K562 (cell line): ENCODE measurements around the gene SPTY2D1. TPM values are rescaled to one million over a fixed set of nuclear protein-coding genes. Genes with fewer than 3 reads are reported as not detected.

Source experiments
- CREB1 ChIP-seq, 2 experiments: sonication (generic) in 1 of 2; formaldehyde crosslinking in 1 of 2; IDR thresholded peaks; 2 replicates each; pipeline versions ENCODE4 v1.6.1 to v1.8.0; 2012 to 2022; ENCODE audit warnings: inconsistent platforms in 1 of 2, mild to moderate bottlenecking in 1 of 2, missing genetic modification reagents in 1 of 2, moderate library complexity in 1 of 2
- EHMT2 ChIP-seq: fragments of 450-650 bp; IDR thresholded peaks from 2 replicates; pipeline ENCODE4 v1.6.1; 2018; ENCODE audit warnings: antibody characterized with exemption
- HLTF ChIP-seq: fragments of 450-650 bp; IDR thresholded peaks from 2 replicates; pipeline ENCODE4 v1.6.1; 2016
- PCBP1 ChIP-seq: fragments of 200-400 bp; formaldehyde crosslinking; IDR thresholded peaks from 2 replicates; pipeline ENCODE4 v1.6.1; 2018; ENCODE audit warnings: mild to moderate bottlenecking, low read depth, low read length; ENCODE audit not compliant: poor library complexity, severe bottlenecking
- RBM15 ChIP-seq: fragments of 200-400 bp; formaldehyde crosslinking; IDR thresholded peaks from 2 replicates; pipeline ENCODE4 v1.6.1; 2018; ENCODE audit warnings: mild to moderate bottlenecking, low read length, moderate library complexity; ENCODE audit not compliant: insufficient read depth
- TCFL5 ChIP-seq: fragments of 250-450 bp; sonication (Bioruptor Pico); conservative IDR thresholded peaks from 2 replicates; pipeline ENCODE4 v1.6.1; 2021; ENCODE audit warnings: mild to moderate bottlenecking, moderate library complexity, matching md5 sums
- YY1 ChIP-seq, 3 experiments: IDR thresholded peaks; 2 replicates each; pipeline ENCODE4 v1.6.1; 2011; ENCODE audit warnings: low read length in 2 of 3, mild to moderate bottlenecking in 2 of 3, moderate library complexity in 2 of 3, borderline replicate concordance in 1 of 3, control low read depth in 1 of 3, low read depth in 1 of 3; ENCODE audit not compliant: insufficient read depth in 3 of 3, insufficient replicate concordance in 2 of 3, control insufficient read depth in 1 of 3, insufficient read length in 1 of 3; ENCODE audit errors: extremely low read depth in 1 of 3
- ZBTB33 ChIP-seq: sonication (generic); formaldehyde crosslinking; IDR thresholded peaks from 2 replicates; pipeline ENCODE4 v1.8.1; 2023; ENCODE audit warnings: mild to moderate bottlenecking, missing genetic modification reagents
- ZNF175 ChIP-seq: fragments of 200-800 bp; sonication (Bioruptor generic); IDR thresholded peaks from 2 replicates; pipeline ENCODE4 v1.6.1; 2016; ENCODE audit warnings: low read depth, mild to moderate bottlenecking, missing genetic modification characterization, missing compliant biosample characterization
- ZNF407 ChIP-seq: fragments of 450-650 bp; IDR thresholded peaks from 2 replicates; pipeline ENCODE4 v1.6.1; 2016; ENCODE audit warnings: low read depth
- polyA plus RNA-seq, 8 experiments: library from polyadenylated mRNA; depleted of rRNA in 4 of 8; stranded (reverse) in 5 of 8; unstranded in 3 of 8; fragments of >200 nt; fragmentation: Nextera tagmentation in 2 of 8; fragmentation: Illumina TruSeq in 1 of 8; extraction: Ambion mirVana in 2 of 8; extraction: Trizol in 1 of 8; gene quantifications; 2 replicates each; pipeline versions ENCODE4 v1.2.1 to v1.2.3, GENCODE V29; 2011 to 2014; ENCODE audit warnings: inconsistent platforms in 1 of 8, missing spikeins in 1 of 8
- total RNA-seq, 7 experiments: library from RNA; depleted of rRNA in 6 of 7; stranded (reverse); fragments of >200 nt in 6 of 7; fragmentation: Illumina TruSeq in 2 of 7; extraction: Trizol in 2 of 7; gene quantifications; 2 replicates each; pipeline versions ENCODE4 v1.2.1 to v1.2.3, GENCODE V29; 2011 to 2021; ENCODE audit warnings: low replicate concordance in 1 of 7

Gene SPTY2D1
- total and polyA plus RNA-seq, 9 of the 15 experiments (the other 6 are each of a cell fraction or from before 2014, with no cell fraction given) = 3.2 to 32.1 (median 12.9) TPM

- TF ChIP-seq ZNF407 (no peak), ZNF175 (CRISPR knock-in tag) (no peak), ZBTB33 (no peak), CREB1 (IDR thresholded peaks at IDR 0.05) (no peak), CREB1 (CRISPR knock-in tag; IDR thresholded peaks at IDR 0.05) (no peak), EHMT2 (no peak), PCBP1 (no peak), TCFL5 (CRISPR knock-in tag) (no peak), HLTF (no peak), RBM15 (no peak), YY1 (IDR thresholded peaks at IDR 0.05; ENCODE audit: borderline replicate concordance in 1 of 3, control insufficient read depth in 1 of 3, extremely low read depth in 1 of 3, insufficient read depth in 3 of 3, insufficient read length in 1 of 3, insufficient replicate concordance in 2 of 3, low read depth in 1 of 3, low read length in 2 of 3) (no peak)
- TF ChIP-seq, all 486 proteins: peak for 0
Measured at GRCh38 chr11:18611196-18611595, 22.9 kb downstream of the SPTY2D1 start (continued).
